DMS 273 (cell line): Measurements from ENCODE around the gene LRRC51.
"Not testable (repeated sequence)": the region's sequence is repeated elsewhere in the genome, so short reads cannot be mapped to it uniquely, and the experiment has no call there.

Experiments
- DNase-seq: peaks from one replicate; lab custom pipeline; 2025; ENCODE audit not compliant: unreplicated experiment; lab: John Stamatoyannopoulos, UW

Gene LRRC51

DNA sequence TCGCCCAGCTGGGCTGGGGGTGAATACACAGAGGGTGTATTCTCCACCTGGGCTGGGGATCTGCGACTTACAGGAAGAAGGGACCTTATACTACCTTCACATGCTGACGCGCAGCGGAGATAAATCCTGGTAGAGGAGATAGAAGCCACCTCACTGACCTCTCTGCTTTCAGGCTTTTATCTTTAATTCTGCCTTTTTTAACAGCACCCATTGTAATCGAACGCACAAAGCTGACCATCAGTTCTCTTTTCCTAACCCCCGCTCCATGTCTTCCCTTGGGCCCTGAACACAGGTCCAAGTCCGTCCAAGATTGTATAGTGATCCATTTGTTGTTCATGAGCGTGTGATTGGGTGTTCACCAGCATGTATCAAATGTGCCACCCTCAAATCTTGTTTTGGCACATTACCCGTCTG lies 23.1 kb downstream of the LRRC51 start:
- DNase-seq: no peak

DNA sequence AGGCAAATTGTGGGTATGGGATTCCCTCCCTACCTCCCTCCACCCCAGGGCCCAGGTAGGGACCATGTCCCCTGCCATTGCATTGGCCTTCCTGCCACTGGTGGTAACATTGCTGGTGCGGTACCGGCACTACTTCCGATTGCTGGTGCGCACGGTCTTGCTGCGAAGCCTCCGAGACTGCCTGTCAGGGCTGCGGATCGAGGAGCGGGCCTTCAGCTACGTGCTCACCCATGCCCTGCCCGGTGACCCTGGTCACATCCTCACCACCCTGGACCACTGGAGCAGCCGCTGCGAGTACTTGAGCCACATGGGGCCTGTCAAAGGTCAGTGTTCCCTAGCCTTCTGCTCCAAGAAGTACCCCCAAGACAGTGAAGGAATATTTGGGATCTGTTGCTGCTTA lies 25.2 kb downstream of the LRRC51 start, which contains the start of gene TOMT:
TSS of gene TOMT (plus strand) at position 37 of the 400 bp plus-strand sequence. CDS start at position 65, 28 bp downstream.
- DNase-seq: no peak

DNA sequence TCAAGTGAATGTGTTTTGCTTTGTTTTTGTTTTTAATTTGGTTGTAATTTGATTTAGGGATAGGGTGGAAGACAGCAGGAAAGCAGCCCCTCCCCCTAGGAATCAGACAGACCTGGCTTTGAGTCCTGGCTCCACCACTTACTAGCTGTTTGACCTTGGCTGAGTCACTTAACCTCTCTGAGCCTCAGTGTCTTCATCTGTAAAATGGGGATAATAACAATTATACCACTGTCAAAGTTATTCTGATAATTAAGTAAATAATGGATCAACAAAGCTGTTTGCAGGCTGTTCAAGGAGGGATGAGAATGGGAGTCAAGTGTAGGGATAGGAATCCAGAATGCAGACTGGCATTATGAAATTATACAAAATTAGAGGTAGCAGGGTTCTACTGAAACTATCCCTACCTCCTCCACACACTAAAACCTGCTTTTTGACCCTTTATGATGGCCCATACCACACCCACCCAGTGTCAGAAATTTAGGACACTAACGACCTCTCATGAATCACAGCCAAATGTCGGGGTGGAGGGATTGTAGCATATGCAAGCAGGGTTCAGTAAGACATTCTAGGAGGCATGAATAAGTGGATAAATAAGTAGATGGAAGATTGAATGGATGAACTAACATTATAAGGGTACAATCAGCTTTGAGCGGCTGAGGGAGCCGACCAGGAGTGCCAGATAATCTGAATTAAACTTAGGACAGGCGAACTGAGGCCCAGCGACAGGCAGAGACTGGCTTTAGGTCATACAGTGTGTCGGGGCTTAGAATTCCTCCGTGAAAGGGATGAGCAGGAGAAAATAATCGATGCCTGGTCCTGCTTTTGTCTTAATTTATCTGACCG lies 30.9 kb downstream of the LRRC51 start:
- DNase-seq: no peak

DNA sequence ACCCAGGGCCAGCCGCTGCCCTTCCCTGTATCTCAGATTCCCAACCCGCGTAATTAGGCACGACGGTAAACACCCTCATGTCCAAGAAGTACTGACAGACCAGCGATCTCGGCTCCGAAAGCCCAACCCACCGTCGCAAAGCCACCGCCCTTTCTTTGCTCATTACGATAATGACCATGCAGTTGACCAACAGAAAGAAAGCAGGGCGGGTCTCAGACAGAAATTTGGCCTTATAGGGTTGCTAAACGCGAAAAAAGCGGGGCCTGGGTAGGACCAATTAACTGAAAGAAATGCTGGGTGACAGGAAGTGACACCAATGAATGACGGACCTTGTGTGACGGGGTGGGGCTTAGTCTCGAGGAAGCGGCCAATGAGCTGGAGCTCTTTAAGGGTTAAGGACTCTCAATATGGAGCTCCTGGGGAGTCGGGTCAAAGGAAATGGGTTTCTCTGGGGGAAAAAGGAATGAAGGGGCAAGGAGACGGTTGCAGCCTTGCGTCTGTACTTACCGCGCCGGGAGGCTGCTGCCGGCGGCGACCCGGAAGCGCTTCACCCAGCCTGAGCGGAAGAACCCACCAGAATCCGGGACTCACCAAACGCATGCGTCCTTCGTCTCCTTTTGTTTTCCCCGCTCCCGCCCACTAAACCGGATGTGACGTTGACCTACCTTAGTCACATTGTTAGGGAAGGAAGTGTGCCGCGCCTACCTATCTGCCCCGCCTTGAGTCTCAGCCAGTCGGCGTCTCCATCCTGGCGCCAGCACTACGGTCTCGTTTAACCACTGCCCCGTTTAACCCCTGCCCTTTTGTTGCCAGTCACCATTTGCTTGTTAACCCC lies 31.7 kb downstream of the LRRC51 start, which contains the start of gene ANAPC15:
TSS of gene ANAPC15 (minus strand) at position 553 of the 835 bp plus-strand sequence. CDS start 1,419 bp downstream, outside the sequence.
- peak; percentile 98 for DNase-seq

DNA sequence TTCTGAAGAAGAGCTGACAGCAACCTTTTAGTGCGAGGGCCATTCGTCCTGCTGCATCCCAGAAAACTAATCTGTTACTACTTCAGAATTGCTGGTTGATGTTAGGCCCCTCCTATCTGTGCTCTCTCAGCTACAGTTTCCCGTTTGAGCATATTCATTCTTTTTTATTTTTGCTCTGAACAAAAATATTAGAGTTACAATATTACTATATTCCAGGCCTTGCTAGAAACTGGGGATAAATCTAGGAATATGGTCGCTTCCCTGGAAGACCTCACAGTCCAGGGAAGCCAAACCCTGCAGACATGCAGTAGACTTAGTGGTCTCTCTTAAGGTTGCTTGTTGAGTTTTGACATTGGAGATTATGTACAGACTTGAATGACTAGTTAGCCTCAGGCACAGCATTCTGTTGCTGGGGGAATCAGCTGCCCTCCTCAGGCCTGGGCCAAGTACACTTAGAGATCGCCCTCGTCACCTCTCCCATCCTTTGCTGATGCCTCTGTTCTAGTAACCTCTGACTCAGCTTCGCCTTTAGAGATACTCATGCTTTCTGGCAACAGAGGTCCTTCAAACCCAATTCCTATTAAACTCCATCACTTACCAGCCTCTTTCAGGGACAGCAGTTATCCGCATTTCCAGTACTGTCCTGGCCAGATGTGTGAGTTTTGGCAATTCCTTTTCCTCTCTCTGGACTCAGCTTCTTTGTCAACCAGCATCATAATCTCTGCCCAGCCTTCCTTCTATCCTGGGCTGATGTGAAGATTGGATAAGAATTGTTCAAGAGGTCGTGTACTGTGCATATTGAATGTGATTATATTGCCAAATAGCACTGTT lies 32.5 kb downstream of the LRRC51 start:
- DNase-seq: peak; percentile 26

DNA sequence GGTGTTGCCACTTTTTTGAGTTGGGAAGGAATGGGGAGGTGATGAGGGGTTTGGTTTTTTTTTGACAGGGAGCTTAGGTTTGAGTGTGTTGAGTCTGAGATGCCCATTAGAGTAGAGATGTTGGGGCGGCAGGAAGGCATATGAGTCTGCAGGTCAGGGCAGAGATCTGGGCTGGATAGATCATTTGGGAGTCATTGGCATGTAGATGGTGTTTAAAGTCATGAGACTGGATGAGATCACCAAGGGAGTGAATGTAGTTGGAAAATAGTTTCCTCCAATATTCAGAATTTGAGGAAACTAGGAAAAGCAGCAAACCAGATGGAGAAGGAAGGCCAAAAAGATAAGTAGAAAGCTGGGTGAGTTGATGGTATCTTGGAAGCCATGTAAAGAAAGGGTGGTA lies 33.9 kb downstream of the LRRC51 start:
- DNase-seq: no peak

DNA sequence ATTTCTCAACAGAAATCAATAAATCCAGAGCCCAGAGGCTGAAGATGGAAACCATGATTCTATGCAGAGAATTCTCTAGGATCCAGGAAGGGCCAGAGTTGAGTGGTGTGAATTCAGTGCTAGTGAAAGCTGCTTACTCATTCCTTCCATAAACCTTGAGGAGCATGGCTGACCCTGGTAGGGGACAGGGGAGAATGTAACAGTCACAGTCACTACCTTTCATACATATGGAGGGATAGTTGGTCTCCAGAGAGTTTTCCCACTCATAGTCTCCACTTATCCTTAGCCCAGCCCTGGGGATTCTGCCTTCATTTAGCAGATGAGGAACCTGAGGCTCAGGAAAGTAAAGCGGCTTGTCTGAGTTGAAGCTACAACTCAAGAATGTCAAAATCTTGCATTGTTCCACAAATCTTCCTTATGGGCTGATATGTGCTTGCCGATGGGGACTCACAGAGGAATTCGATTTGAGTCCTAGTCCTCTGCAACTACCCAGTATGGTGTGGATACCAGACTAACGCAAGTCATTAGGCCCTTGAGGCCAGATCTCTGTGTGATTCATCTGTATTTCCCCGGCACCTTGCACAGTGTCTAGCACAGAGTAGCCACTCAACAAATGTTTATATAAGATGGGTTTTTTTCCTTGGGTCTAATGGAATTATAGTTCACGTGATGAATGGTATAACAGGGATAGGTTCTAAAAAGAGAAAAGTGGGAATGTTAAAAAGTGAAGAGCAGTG lies 35.5 kb downstream of the LRRC51 start:
- no peak for DNase-seq

DNA sequence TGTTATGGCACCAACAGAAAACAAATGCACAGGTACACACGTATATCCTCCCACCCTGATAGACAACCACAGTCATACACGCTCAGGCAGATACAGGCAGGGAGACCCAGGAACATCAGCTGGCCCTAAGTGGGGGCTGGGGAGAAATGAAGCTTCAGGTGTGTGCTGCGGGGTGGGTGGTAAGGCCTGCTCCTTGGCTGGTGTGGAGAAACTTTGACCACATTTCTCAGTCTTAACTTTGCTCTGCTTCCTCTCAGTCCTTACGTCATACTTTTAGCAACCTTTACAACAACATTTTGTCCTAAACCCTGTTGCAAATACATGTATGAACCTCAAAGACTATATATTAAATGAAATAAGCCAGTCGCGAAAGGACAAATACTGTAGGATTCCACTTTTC lies 38.5 kb downstream of the LRRC51 start:
- no peak for DNase-seq

DNA sequence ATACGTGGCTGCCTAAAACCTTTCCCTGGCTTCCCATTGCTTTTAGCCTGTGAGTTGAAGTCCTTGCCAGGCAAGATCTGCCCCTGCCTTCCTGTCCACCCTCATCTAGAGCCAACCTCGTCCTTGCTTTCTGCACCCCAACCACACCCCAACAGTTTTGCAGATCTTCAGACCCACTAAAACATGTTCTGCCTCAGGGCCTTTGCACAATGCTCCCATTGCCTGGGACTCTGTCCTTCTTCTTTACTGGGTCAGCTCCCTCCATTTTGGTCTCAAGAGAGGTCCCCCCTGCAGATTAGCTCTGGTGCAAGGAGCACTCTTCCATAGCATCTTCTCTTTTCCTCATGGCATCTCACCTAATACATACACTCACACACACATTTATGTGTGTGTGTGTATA lies 40.3 kb downstream of the LRRC51 start:
- DNase-seq: no peak

DNA sequence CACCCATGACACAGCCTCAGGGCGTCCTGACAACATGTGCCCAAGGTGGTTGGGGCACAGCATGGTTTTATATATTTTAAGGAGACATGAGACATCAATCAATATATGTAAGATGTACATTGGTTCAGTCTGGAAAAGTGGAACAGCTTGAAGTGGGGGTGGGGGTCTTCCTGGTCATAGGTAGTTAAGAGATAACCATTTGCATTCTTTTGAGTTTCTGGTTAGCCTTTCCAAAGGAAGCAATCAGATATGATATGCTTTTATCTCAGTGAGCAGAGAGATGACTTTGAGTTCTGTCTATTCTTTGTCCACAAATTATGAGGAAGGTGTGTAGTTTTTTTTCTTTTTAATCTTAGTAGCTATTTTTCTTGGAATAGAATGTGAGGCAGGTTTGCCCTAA lies 42.0 kb downstream of the LRRC51 start:
- DNase-seq: no peak

DNA sequence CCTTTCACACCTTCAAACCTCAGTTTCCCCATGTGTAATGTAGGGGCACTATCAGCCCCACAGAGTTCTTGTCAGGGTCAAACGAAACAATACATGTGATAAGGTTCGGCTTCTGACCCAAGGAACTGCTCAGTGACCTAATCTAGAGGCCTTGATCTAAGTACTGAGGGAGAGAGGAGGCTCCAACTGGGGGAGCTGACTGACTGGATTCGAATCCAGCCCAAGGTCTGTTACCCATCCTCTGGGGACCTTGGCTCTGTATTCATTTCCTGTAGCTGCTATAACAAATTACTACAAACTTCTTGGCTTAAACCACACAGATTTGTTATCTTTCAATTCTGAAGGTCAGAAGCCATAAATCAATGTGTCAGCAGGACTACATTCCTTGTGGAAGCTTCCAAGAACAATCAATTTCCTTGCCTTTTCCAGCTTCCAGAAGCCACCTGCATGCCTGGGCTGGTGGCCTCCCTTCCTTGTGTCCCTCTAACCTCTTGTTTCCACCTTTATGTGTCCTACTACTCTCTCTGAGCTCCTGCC lies 42.5 kb downstream of the LRRC51 start:
- DNase-seq: no peak

DNA sequence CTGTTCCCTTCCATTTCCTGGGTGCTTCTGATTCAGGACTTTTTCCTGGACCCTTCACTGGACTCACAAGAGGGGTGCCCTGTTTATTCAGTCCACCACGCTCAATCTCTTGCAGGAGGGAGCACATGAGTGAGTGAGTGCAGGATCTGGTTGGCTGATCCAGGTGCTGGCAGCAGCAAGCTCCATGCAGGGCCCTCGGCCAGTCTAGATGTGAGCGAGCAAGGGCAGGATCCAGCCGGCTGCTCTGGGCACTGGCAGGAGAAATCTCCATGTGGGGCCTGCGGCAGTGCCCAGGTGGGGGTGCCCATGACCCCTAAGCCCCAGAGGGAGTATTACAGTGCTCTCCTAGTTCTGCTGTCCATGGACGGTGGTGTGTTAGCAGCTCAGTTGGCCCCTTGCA lies 43.4 kb downstream of the LRRC51 start:
- DNase-seq: no peak

DNA sequence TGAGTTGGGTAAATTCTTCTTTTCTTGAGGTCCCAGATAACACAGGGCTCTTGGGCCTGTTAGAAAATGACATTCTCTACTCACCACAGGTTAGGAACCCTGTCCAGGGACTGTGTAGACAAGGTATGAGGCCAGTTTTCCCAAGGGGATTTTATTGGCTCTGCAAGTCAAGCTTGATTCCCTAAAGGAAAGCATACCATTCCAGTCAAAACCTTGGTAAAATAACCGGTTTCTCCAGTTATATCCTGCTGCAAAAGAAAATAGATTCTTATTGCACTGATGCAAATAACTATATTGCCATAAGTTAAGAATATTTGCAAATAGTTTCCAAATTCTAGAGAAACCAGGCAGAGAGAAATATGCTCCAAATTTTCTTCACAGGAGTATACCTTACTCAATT lies 45.3 kb downstream of the LRRC51 start:
- DNase-seq: no peak

DNA sequence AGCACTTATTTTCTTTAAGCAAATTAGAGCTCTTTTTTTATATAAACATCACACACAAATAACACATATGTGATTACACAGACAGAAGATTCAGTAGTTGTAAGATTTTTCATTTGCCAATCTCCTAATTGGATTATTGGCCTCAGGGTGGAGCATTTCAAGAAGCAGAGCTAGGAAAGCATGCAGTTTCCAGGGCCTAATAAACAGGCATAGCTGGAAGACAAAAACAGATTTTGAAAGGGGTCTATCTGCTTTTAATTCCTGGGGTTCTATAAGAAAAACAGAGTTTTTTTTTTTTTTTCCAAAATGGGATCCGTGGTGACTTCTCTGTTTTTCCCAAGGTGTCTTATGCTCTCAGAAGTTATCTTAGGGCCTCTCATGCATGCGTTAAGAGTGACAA lies 47.3 kb downstream of the LRRC51 start:
- no peak for DNase-seq

DNA sequence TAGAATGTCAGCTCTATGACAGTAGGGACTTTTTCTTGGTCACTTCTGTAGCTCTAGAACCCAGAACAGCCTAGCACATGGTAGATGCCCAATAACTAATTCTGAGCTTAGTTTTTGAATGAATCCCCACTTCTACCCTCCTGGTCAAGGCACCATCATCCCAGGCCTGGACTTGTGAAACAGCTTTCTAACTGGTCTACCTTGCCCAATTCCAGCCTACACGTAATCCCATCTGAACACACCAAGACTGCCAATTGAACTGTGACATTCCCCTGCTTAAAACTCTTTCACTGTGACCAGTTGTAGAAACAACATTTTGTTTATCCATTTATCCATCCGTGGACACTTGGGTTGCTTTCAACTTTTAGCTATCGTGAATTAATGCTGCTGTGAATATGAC lies 48.7 kb downstream of the LRRC51 start:
- DNase-seq: no peak

DNA sequence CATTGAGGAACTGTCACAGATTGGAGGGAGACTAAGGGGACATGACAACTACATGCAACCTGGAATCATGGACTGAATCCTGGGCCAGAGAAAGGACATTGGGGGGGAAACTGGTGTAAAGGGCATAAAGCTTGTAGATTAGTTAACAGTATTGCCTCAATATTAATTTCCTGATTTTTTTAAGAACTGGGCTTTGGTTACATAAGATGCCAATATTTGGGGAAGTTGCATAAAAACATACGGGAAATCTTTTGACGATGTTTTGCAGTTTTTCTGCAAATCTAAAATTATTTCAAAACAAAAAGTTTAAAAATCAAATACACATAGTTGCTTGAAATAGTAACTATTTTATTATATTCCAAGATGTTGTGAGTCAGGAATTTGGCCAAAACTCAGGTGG lies 52.0 kb downstream of the LRRC51 start:
- no peak for DNase-seq

DNA sequence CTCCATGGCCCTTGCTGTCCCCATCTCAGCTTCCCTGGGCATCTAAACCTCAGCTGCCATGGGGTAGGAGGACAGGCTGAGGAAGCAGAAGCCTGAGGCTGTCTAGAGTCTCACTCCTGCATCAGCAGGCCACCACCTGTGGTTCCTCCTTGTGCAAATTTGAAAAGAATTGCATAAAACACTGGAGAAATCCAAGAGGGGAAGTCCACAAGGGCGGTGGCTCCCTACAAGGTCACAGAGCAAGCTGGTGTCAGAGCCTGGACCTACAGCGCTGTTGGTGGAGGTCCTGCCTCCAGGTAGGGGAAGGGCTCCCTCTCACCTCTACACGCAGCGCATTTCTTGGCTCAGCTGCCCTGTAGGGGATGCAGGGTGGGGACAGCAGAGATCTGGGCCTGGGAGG lies 54.8 kb downstream of the LRRC51 start, which contains the start of gene FOLR3:
TSS of gene FOLR3 (plus strand) at position 253 of the 400 bp plus-strand sequence. CDS start 228 bp downstream, outside the sequence.
- not testable (repeated sequence) for DNase-seq

DNA sequence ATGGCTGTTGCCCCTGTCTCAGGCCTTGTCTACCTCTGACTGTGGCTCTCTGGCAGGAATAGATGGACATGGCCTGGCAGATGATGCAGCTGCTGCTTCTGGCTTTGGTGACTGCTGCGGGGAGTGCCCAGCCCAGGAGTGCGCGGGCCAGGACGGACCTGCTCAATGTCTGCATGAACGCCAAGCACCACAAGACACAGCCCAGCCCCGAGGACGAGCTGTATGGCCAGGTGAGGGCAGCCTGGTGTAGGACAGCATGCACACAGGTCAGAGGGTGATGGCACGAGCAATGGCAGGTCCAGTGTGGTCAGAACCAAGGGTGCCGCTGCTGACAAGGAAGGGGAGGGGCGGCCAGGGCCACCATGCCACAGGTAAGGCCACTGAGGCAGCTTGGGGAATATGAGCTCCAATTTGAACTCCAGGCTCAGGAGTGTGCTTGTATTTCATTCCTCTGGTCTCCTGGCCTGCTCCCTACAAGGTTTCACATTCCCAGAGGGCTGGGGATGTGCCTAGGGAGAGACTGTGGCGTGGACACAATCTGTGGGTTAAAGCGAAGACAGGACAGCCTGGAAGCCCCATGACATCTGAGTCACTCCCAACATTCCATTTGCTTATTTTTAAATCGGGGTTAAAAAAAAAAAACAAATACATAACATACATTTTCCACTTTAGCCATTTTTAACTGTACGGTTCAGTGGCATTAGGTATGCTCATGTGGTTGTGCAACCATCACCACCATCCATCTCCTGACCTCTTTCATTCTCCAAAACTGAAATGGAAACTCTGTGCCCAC lies 55.4 kb downstream of the LRRC51 start:
- DNase-seq: no peak

DNA sequence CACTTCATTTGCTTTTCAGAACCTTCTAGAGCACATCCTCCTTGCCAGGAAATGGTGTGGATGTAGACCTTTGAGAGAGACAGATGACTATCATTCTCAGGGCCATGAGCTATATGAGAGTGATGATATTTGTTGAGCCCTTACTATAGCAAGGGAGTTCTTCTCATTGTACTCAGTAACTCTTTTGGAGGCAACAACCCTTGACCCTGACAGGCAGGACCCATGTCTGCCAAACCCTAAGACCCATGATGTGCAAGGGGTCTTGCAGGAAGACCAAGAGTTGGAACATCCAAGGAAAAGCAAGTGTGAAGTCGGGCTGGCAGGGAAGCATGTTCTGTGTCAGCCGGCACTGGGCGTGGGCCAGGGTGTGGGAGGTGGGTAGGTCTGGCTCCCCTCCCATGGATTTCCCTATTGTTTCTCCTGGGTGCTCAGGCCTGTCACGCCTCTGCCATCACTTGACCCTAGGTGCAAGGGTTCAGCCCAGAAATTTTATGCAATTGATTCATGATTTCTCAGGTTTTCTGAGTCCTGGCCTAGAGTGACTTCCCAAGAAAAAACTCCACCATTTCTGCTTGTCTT lies 56.1 kb downstream of the LRRC51 start:
- no peak for DNase-seq
